ENCODE measurements around the gene DNASE2B.

Gene DNASE2B

DNA sequence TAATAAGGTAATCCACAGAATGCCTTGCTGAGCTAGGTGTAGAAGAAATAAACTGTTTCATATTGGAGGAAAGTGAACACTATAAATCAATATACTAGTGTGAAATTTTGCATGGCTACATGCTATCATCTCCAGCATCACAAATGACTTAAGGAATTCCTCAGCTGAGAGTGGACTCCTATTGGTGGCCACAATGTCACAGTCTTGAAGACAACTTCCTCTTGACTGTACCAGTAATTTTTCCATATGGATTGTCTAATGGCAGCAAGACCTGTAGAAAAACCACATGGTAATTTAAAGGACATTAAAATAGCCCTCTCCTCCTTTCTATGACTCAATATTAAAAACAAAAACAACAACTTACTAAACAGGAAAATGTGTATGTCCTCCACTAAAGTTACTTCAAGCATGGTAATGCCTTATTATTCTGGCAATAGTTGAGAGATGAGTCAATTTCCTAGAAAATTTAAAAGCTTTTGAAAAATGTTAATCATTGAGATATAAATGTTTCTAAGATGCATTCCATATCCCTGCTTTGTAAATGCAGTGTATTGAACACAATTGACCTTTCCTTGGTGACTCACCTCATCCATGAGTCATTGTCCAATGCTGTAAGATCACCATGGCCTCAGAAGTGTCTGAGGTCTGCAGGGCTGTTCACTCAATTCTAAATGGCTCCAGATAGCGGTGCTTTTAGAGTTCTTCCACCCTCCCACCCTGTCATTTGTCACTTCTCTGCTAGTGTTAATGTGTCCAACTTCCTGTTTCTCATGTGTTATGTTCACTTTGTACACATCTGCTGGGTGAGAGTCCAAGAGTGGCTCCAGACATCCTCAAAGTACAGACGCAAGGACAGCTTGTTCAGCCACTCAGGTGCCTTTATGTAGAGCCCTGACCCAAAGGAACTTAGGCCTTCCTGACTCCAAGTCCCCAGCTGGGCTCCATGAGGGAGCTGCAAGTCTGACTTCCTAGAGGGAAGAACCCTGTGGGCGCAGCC lies 32.8 kb upstream of the DNASE2B start:
- DNase-seq (ENCODE audit: low read depth, low spot score), result no peak
- Histone ChIP-seq H3K9me3 (ENCODE audit: insufficient read depth, low read length) (no peaks in the 10 kb centered on the region), H3K9ac (ENCODE audit: insufficient read length, low read depth) (no peak overlapping the region), H3K4me1 (ENCODE audit: insufficient read depth, insufficient read length) (no peaks in the 10 kb centered on the region), H3K4me3 (ENCODE audit: insufficient read length, low read depth) (no peak overlapping the region), H3K36me3 (ENCODE audit: insufficient read depth, insufficient read length, low read length) (no peaks in the 10 kb centered on the region), H3K27me3 (ENCODE audit: insufficient read depth, insufficient read length) (no peaks in the 10 kb centered on the region)
- TF ChIP-seq YY1 (IDR thresholded peaks at IDR 0.05; ENCODE audit: insufficient read depth, insufficient read length) (no peak), ZNF274 (IDR thresholded peaks at IDR 0.05; ENCODE audit: low read depth, low read length) (no peak), SUZ12 (IDR thresholded peaks at IDR 0.05; ENCODE audit: extremely low read depth, insufficient read depth, insufficient read length) (no peak)

DNA sequence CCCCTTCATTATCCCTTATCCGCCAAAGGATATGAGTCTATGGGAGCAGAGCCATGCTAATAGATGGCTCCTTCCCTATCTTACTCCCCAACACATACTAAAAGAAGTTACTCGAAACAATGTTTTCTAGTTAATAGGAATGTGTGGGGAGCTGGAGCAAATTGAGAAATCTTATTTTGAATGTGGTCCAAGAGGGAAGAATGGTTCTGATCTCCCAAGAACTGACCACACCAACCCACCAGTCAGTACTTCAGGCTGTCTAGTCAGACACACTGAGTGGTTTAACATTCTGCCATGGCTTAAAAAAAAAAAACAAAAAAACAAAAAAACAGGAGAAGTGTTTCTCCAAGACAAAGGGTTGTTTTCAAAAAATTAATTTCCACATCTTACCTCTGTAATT lies 31.5 kb upstream of the DNASE2B start:
- Histone ChIP-seq H3K4me1 (ENCODE audit: insufficient read depth, insufficient read length) (no peaks in the 10 kb centered on the region), H3K27me3 (ENCODE audit: insufficient read depth, insufficient read length) (no peaks in the 10 kb centered on the region), H3K9ac (ENCODE audit: insufficient read length, low read depth) (no peak overlapping the region), H3K9me3 (ENCODE audit: insufficient read depth, low read length) (no peaks in the 10 kb centered on the region), H3K36me3 (ENCODE audit: insufficient read depth, insufficient read length, low read length) (no peaks in the 10 kb centered on the region), H3K4me3 (ENCODE audit: insufficient read length, low read depth) (no peak overlapping the region)
- DNase-seq (ENCODE audit: low read depth, low spot score), result no peak
- TF ChIP-seq ZNF274 (IDR thresholded peaks at IDR 0.05; ENCODE audit: low read depth, low read length), result no peak
- TF ChIP-seq YY1 (IDR thresholded peaks at IDR 0.05; ENCODE audit: insufficient read depth, insufficient read length), result no peak
- no peak for TF ChIP-seq SUZ12 (IDR thresholded peaks at IDR 0.05; ENCODE audit: extremely low read depth, insufficient read depth, insufficient read length)

DNA sequence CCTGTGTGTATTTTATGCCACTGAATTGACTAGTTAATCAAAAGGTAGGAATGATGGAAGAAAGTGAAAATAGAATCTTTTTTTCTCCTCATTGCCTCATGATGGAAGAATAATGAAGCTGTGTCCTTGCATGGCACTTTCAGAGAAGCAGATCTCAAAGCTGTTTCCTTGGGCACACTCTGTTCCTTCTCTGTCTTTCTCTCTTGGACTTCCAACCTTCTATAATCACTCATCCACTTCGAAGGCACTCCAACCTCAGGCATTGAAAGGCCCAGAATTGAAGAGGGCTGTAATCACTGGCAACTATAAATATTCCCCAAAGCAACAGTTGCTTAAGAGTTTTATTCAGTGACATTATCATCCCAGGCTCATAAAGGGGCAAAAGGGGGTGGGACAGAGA lies 31.1 kb upstream of the DNASE2B start:
- H3K27me3 ChIP-seq (ENCODE audit: insufficient read depth, insufficient read length), result no peaks in the 10 kb centered on the region
- H3K4me1 ChIP-seq (ENCODE audit: insufficient read depth, insufficient read length), result no peaks in the 10 kb centered on the region
- no peak for DNase-seq (ENCODE audit: low read depth, low spot score)
- TF ChIP-seq YY1 (IDR thresholded peaks at IDR 0.05; ENCODE audit: insufficient read depth, insufficient read length), result no peak
- no peak for TF ChIP-seq SUZ12 (IDR thresholded peaks at IDR 0.05; ENCODE audit: extremely low read depth, insufficient read depth, insufficient read length)
- no peak for TF ChIP-seq ZNF274 (IDR thresholded peaks at IDR 0.05; ENCODE audit: low read depth, low read length)
- no peak overlapping the region for H3K4me3 ChIP-seq (ENCODE audit: insufficient read length, low read depth)
- no peaks in the 10 kb centered on the region for H3K36me3 ChIP-seq (ENCODE audit: insufficient read depth, insufficient read length, low read length)
- no peaks in the 10 kb centered on the region for H3K9me3 ChIP-seq (ENCODE audit: insufficient read depth, low read length)
- no peak overlapping the region for H3K9ac ChIP-seq (ENCODE audit: insufficient read length, low read depth)

DNA sequence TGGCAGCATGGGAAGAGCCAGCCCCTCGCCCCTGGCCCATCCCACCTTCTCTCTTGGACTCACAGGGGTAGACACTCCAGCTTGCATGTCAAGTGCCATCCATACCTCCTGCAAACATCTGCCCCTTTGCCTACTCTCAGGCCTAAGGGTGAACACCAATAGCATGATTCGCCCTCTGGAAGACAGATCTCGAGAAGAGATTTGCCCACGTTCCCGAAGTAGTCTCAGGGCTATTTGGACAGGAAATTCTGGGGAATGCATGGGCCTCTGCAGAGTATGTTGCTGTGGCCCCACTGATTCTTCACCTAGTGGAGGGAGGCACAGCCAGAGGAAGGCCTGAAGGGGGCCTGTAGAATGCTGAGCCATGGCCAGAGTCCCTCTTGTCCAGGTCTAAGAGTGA lies 29.8 kb upstream of the DNASE2B start:
- Histone ChIP-seq H3K9ac (ENCODE audit: insufficient read length, low read depth) (no peak overlapping the region), H3K4me3 (ENCODE audit: insufficient read length, low read depth) (no peak overlapping the region), H3K9me3 (ENCODE audit: insufficient read depth, low read length) (no peaks in the 10 kb centered on the region), H3K4me1 (ENCODE audit: insufficient read depth, insufficient read length) (no peaks in the 10 kb centered on the region), H3K36me3 (ENCODE audit: insufficient read depth, insufficient read length, low read length) (no peaks in the 10 kb centered on the region), H3K27me3 (ENCODE audit: insufficient read depth, insufficient read length) (no peaks in the 10 kb centered on the region)
- no peak for DNase-seq (ENCODE audit: low read depth, low spot score)
- TF ChIP-seq ZNF274 (IDR thresholded peaks at IDR 0.05; ENCODE audit: low read depth, low read length) (no peak), YY1 (IDR thresholded peaks at IDR 0.05; ENCODE audit: insufficient read depth, insufficient read length) (no peak), SUZ12 (IDR thresholded peaks at IDR 0.05; ENCODE audit: extremely low read depth, insufficient read depth, insufficient read length) (no peak)

DNA sequence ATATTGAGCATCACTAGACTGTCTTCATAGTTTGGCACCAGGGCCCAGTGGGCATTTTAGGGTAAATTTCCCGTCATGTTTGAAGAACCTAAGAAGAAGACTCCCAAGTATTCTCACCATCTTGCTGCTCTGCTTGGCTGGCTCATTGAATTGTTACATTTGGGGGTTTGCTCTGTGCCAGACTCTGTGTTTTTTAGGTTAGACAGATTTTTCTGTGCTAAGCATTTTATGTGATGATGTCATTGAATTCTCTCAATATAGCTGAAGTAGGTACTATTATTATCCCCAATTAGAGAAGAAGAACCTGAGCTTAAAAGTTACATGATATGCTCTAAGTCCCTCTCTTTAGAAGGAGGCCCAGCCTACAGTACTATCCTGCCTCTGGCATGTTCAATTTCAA lies 28.0 kb upstream of the DNASE2B start:
- no peaks in the 10 kb centered on the region for H3K27me3 ChIP-seq (ENCODE audit: insufficient read depth, insufficient read length)
- H3K4me3 ChIP-seq (ENCODE audit: insufficient read length, low read depth), result no peak overlapping the region
- H3K4me1 ChIP-seq (ENCODE audit: insufficient read depth, insufficient read length), result no peaks in the 10 kb centered on the region
- H3K36me3 ChIP-seq (ENCODE audit: insufficient read depth, insufficient read length, low read length), result no peaks in the 10 kb centered on the region
- TF ChIP-seq ZNF274 (IDR thresholded peaks at IDR 0.05; ENCODE audit: low read depth, low read length) (no peak), SUZ12 (IDR thresholded peaks at IDR 0.05; ENCODE audit: extremely low read depth, insufficient read depth, insufficient read length) (no peak)
- DNase-seq (ENCODE audit: low read depth, low spot score), result no peak
- no peaks in the 10 kb centered on the region for H3K9me3 ChIP-seq (ENCODE audit: insufficient read depth, low read length)
- H3K9ac ChIP-seq (ENCODE audit: insufficient read length, low read depth), result no peak overlapping the region

DNA sequence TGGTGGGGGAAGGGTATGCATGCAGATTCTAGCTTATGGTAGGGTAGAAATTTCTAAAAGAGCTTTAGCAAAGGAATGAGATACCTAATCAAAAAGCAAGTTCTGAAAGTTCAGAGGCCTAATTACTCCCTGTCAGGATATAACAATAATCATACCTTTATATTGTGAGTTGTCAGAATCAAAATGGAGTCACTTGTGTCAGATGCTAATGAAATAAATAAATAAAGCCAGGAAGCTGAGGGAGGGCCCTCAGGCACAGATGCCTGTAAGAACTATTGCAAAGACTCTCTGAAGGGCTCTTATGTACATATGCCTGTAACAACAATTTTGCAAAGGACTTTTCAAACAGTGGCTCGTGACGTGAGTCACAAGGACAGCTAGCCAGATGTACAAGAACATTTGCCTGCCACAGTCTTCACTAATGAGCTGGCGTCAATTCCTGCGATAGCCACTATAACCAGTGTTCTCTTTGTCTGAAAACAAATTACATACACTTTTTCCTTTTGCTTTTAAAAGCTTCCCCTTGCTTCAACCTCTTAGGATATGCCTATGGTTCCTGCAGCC lies 27.4 kb upstream of the DNASE2B start:
- H3K36me3 ChIP-seq (ENCODE audit: insufficient read depth, insufficient read length, low read length), result no peaks in the 10 kb centered on the region
- no peak overlapping the region for H3K9ac ChIP-seq (ENCODE audit: insufficient read length, low read depth)
- no peaks in the 10 kb centered on the region for H3K27me3 ChIP-seq (ENCODE audit: insufficient read depth, insufficient read length)
- no peaks in the 10 kb centered on the region for H3K4me1 ChIP-seq (ENCODE audit: insufficient read depth, insufficient read length)
- TF ChIP-seq ZNF274 (IDR thresholded peaks at IDR 0.05; ENCODE audit: low read depth, low read length), result no peak
- TF ChIP-seq YY1 (IDR thresholded peaks at IDR 0.05; ENCODE audit: insufficient read depth, insufficient read length), result no peak
- no peak for TF ChIP-seq SUZ12 (IDR thresholded peaks at IDR 0.05; ENCODE audit: extremely low read depth, insufficient read depth, insufficient read length)
- H3K4me3 ChIP-seq (ENCODE audit: insufficient read length, low read depth), result no peak overlapping the region
- no peak for DNase-seq (ENCODE audit: low read depth, low spot score)
- H3K9me3 ChIP-seq (ENCODE audit: insufficient read depth, low read length), result no peaks in the 10 kb centered on the region

DNA sequence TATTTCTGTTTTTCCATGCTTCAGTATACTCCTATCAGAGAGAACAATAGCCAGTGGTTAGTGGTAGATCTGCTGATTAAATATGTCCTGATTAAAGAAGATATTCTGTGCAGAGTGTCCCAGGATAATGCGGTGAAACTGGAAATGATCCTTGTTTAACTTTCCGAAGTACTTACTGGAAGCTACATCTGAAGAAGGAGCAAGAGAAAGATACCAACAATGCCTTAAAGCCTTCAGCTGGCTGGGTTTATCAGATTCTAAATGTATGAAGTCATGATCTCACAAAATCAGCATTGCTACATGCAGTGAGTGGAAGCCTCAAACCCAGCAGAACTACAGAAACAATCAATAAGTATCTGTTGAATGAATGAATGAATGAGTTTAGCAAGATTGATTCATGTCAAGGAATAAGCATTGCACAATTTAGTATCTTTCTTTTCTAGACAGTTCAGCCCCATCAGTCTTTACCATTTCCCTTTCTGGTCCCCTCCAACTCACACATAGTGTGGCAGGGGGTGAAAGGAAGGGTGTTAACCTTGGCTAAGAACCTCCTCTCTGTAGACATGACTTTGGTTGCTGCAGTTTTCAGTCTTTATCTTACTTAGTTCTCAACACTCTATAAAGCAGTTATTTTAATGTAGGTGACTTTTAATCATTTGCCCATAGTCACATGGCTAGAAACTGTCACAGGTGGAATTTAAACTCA lies 24.7 kb upstream of the DNASE2B start:
- no peak for TF ChIP-seq YY1 (IDR thresholded peaks at IDR 0.05; ENCODE audit: insufficient read depth, insufficient read length)
- H3K4me1 ChIP-seq (ENCODE audit: insufficient read depth, insufficient read length), result no peaks in the 10 kb centered on the region

More for the DNA sequence above, 24.7 kb upstream of the DNASE2B start:
- no peaks in the 10 kb centered on the region for H3K27me3 ChIP-seq (ENCODE audit: insufficient read depth, insufficient read length)
- DNase-seq (ENCODE audit: low read depth, low spot score), result no peak
- H3K9me3 ChIP-seq (ENCODE audit: insufficient read depth, low read length), result no peaks in the 10 kb centered on the region
- no peaks in the 10 kb centered on the region for H3K36me3 ChIP-seq (ENCODE audit: insufficient read depth, insufficient read length, low read length)
- no peak overlapping the region for H3K9ac ChIP-seq (ENCODE audit: insufficient read length, low read depth)
- H3K4me3 ChIP-seq (ENCODE audit: insufficient read length, low read depth), result no peak overlapping the region

Data from NT2/D1 (cell line).